A673 (cell line): Measurements from ENCODE around the gene ALKAL2. TPM values are rescaled to one million over a fixed set of nuclear protein-coding genes. Genes with fewer than 3 reads are reported as not detected.

Source experiments
- BruUV-seq: library from RNA; stranded (reverse); fragments of 400-500 nt; replicated peaks from 2 replicates; lab custom pipeline; 2021; lab: Mats Ljungman, UMichigan
- CTCF ChIA-PET: fragments of 300-600 bp; sonication (Branson Sonifier 250); formaldehyde crosslinking; loops from one replicate; lab custom pipeline; 2022; ENCODE audit warnings: antibody characterized with exemption; lab: Charles Lee
- POLR2A ChIA-PET: fragments of 300-600 bp; sonication (Branson Sonifier 250); formaldehyde crosslinking; loops from one replicate; lab custom pipeline; 2022; ENCODE audit warnings: antibody characterized with exemption; ENCODE audit not compliant: low non-redundant PET; lab: Charles Lee
- DNase-seq: peaks from one replicate; pipeline ENCODE4 v3.0.0-alpha.2; 2015; ENCODE audit warnings: low spot score
- H3K27ac ChIP-seq: fragments of 200-600 bp; sonication (generic); 2 replicates; pipeline ENCODE4 v1.5.1; 2016; ENCODE audit warnings: mixed run types, low read depth, mild to moderate bottlenecking, mixed read lengths, antibody characterized with exemption, low read length; ENCODE audit not compliant: poor library complexity, severe bottlenecking
- H3K27me3 ChIP-seq: fragments of 200-600 bp; sonication (generic); replicated peaks from 2 replicates; pipeline ENCODE4 v1.6.1; 2017; ENCODE audit warnings: mixed run types, low read depth, mild to moderate bottlenecking, mixed read lengths, antibody characterized with exemption, low read length; ENCODE audit not compliant: insufficient read depth, poor library complexity
- H3K36me3 ChIP-seq: fragments of 200-600 bp; sonication (generic); 2 replicates; pipeline ENCODE4 v1.6.1; 2016; ENCODE audit warnings: mixed run types, mild to moderate bottlenecking, mixed read lengths, antibody characterized with exemption, low read length; ENCODE audit not compliant: insufficient read depth, poor library complexity, severe bottlenecking
- H3K4me1 ChIP-seq: fragments of 200-600 bp; sonication (generic); 2 replicates; pipeline ENCODE4 v1.6.1; 2017; ENCODE audit warnings: mixed run types, mild to moderate bottlenecking, mixed read lengths, antibody characterized with exemption, low read length; ENCODE audit not compliant: insufficient read depth, poor library complexity, severe bottlenecking
- H3K4me3 ChIP-seq: fragments of 200-600 bp; sonication (generic); 2 replicates; pipeline ENCODE4 v1.5.1; 2016; ENCODE audit warnings: low read depth, mixed run types, mild to moderate bottlenecking, mixed read lengths, low read length; ENCODE audit not compliant: poor library complexity, severe bottlenecking
- H3K9me3 ChIP-seq: fragments of 200-600 bp; sonication (generic); 2 replicates; pipeline ENCODE4 v1.6.1; 2016; ENCODE audit warnings: mixed run types, low read depth, mild to moderate bottlenecking, mixed read lengths, antibody characterized with exemption, low read length; ENCODE audit not compliant: poor library complexity, severe bottlenecking
- EZH2 ChIP-seq: fragments of 200-600 bp; sonication (generic); IDR thresholded peaks from 2 replicates; pipeline ENCODE4 v1.6.1; 2017; ENCODE audit warnings: borderline replicate concordance, low read depth, mild to moderate bottlenecking, mixed read lengths, antibody characterized with exemption, low read length; ENCODE audit not compliant: poor library complexity, severe bottlenecking
- intact Hi-C: fragments of 100-400 bp; cut with micrococcal nuclease; formaldehyde crosslinking; loops from one replicate; pipeline ENCODE4 v1.10.0; 2022; ENCODE audit not compliant: unreplicated experiment
- total RNA-seq: library from RNA; stranded (reverse); gene quantifications from 2 replicates; pipeline ENCODE4 v1.2.3, GENCODE V29; 2021
- TF ChIP-seq, protein P1 (sequence below): fragments of 300-800, 200-600 bp; sonication (generic); conservative IDR thresholded peaks from 2 replicates; pipeline ENCODE4 v1.5.1; 2017; ENCODE audit warnings: low read depth, mild to moderate bottlenecking, antibody characterized with exemption, low read length, moderate library complexity, mixed read lengths

Gene ALKAL2
- total RNA-seq, 1 experiment from 2014 or later, result not detected

DNA sequence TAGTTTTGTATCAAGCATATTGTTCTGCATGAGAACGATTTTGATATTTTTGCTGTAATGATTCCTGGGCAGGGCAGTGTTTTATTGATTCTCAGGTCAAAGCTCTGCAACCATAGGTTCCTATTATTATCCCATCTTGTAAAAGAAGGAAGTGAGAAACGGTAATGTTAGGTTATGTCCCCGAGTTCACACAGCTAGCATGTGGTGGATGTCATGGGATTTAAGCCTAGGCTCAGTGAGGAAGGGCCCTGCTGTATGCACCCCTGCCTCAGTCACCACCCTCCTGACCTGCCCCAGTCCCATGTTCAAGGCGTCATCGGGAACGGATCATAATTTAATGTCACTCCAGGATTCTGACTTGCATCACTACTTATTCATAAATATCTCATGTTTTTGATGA is 12.4 kb downstream of the ALKAL2 start:
- Histone ChIP-seq H3K4me1 (no peaks in the 10 kb centered on the region), H3K27me3 (no peaks in the 10 kb centered on the region), H3K27ac (no peak overlapping the region), H3K36me3 (peaks cover 90% of the 10 kb centered on the region), H3K4me3 (no peak overlapping the region), H3K9me3 (no peaks in the 10 kb centered on the region)
- ChIA-PET CTCF (no interaction called here), POLR2A (no interaction called here)
- intact Hi-C loops, result no loop called here
- no TSS peak for BruUV-seq
- DNase-seq, result no peak
- TF ChIP-seq, protein P1, sequence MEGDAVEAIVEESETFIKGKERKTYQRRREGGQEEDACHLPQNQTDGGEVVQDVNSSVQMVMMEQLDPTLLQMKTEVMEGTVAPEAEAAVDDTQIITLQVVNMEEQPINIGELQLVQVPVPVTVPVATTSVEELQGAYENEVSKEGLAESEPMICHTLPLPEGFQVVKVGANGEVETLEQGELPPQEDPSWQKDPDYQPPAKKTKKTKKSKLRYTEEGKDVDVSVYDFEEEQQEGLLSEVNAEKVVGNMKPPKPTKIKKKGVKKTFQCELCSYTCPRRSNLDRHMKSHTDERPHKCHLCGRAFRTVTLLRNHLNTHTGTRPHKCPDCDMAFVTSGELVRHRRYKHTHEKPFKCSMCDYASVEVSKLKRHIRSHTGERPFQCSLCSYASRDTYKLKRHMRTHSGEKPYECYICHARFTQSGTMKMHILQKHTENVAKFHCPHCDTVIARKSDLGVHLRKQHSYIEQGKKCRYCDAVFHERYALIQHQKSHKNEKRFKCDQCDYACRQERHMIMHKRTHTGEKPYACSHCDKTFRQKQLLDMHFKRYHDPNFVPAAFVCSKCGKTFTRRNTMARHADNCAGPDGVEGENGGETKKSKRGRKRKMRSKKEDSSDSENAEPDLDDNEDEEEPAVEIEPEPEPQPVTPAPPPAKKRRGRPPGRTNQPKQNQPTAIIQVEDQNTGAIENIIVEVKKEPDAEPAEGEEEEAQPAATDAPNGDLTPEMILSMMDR, result no peak
- TF ChIP-seq EZH2, result no peak

DNA sequence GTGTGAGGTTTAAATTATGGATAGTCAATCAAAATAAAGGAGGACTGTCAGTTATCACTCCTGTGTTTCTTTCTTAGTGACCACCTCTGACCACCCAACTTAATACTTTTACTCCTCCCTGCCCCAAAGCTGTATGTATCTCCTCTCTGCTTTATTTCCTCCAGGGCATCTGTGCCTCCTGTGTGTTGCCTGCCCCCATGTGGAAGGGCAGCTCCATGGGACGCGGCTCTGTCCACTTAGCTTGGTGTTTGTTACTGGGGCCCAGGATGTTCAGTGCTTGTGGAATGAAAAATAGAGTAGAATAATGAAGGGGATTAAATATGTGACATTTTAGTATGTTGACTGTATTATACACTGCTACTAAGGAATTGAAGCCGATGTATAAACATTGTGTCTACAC is 13.4 kb downstream of the ALKAL2 start:
- TF ChIP-seq, protein P1, result 0 out of 2 replicates have a peak, but pooled peaks have one; percentile 10
- TF ChIP-seq EZH2, result no peak
- Histone ChIP-seq H3K4me3 (no peak overlapping the region), H3K36me3 (peaks cover 84% of the 10 kb centered on the region), H3K27me3 (no peaks in the 10 kb centered on the region), H3K4me1 (no peaks in the 10 kb centered on the region), H3K9me3 (no peaks in the 10 kb centered on the region), H3K27ac (no peak overlapping the region)
- ChIA-PET POLR2A (no interaction called here), CTCF (no interaction called here)
- BruUV-seq, result no TSS peak
- intact Hi-C loops, result no loop called here
- no peak for DNase-seq

DNA sequence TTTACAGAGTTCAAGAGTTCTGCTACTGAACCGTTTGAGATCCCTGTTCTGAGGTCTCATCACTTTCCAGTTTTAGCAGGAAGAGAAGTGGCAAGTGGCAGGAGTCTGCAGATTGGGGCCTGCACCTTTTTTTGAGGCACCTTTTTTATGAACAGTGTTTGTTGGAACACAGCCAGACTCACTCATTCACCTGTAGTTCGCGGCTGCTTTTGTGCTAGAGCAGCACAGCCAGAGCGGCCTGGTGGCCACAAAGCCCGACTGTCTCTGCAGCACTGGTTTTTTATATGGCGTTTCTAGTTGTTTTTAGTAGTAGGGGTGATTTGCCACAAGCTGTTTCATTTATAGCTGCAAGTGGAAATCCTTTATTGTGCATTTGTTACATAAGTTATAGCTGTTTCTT is 14.6 kb downstream of the ALKAL2 start:
- intact Hi-C loops, result no loop called here
- ChIA-PET POLR2A (no interaction called here), CTCF (no interaction called here)
- no peak for DNase-seq
- H3K4me3 ChIP-seq, result no peak overlapping the region
- no peaks in the 10 kb centered on the region for H3K4me1 ChIP-seq
- H3K9me3 ChIP-seq, result no peaks in the 10 kb centered on the region
- no peak for TF ChIP-seq EZH2
- TF ChIP-seq, protein P1, result no peak
- H3K36me3 ChIP-seq, result peaks cover 74% of the 10 kb centered on the region
- BruUV-seq, result no TSS peak
- H3K27me3 ChIP-seq, result no peaks in the 10 kb centered on the region
- H3K27ac ChIP-seq, result no peak overlapping the region
